OCI-LY7 (cell line): ENCODE data around the gene CRYGD. TPM values are rescaled to one million over a fixed set of nuclear protein-coding genes. Genes with fewer than 3 reads are reported as not detected.

ENCODE experiments used
- BruUV-seq: library from RNA; stranded (reverse); fragments of 400-500 nt; replicated peaks from 2 replicates; lab custom pipeline; 2021; lab: Mats Ljungman, UMichigan
- CTCF ChIA-PET: fragments of 300-600 bp; sonication (Branson Sonifier 250); formaldehyde crosslinking; loops from one replicate; lab custom pipeline; 2022; ENCODE audit warnings: antibody characterized with exemption; ENCODE audit not compliant: unreplicated experiment; lab: Charles Lee
- POLR2A ChIA-PET: fragments of 300-600 bp; sonication (Branson Sonifier 250); formaldehyde crosslinking; loops from one replicate; lab custom pipeline; 2022; ENCODE audit warnings: antibody characterized with exemption; lab: Charles Lee
- DNase-seq: peaks from one replicate; pipeline ENCODE4 v3.0.0-alpha.2; 2015; ENCODE audit warnings: low spot score
- H2AFZ ChIP-seq: fragments of 200-600 bp; sonication (generic), shearing (Covaris generic); 2 replicates; pipeline ENCODE4 v1.6.1; 2014; ENCODE audit warnings: mild to moderate bottlenecking, antibody characterized with exemption, low read length, moderate library complexity
- H3K27ac ChIP-seq: fragments of 200-600 bp; sonication (generic); 2 replicates; pipeline ENCODE4 v1.5.1; 2014; ENCODE audit warnings: mixed run types, low read depth, mild to moderate bottlenecking, moderate library complexity, low read length, inconsistent platforms; ENCODE audit not compliant: poor library complexity, severe bottlenecking
- H3K36me3 ChIP-seq: fragments of 200-600 bp; sonication (generic); 2 replicates; pipeline ENCODE4 v1.6.1; 2014; ENCODE audit warnings: mild to moderate bottlenecking, antibody characterized with exemption, low read length, moderate library complexity, mixed read lengths; ENCODE audit not compliant: insufficient read depth
- H3K4me1 ChIP-seq: fragments of 200-600 bp; sonication (generic); 2 replicates; pipeline ENCODE4 v1.5.1; 2014; ENCODE audit warnings: mild to moderate bottlenecking, low read length; ENCODE audit not compliant: insufficient read depth, poor library complexity, severe bottlenecking
- H3K4me2 ChIP-seq: fragments of 200-600 bp; sonication (generic); 2 replicates; pipeline ENCODE4 v1.6.1; 2014; ENCODE audit warnings: mild to moderate bottlenecking, low read length
- H3K4me3 ChIP-seq: fragments of 200-600 bp; sonication (generic); 2 replicates; pipeline ENCODE4 v1.5.1; 2014; ENCODE audit warnings: mild to moderate bottlenecking, low read depth, low read length; ENCODE audit not compliant: poor library complexity, severe bottlenecking
- H3K79me2 ChIP-seq: fragments of 200-600 bp; sonication (generic); 2 replicates; pipeline ENCODE4 v1.6.1; 2016; ENCODE audit warnings: low read depth, mild to moderate bottlenecking, low read length, moderate library complexity, mixed read lengths; ENCODE audit not compliant: insufficient read depth
- H3K9me2 ChIP-seq: fragments of 200-600 bp; sonication (generic); 2 replicates; pipeline ENCODE4 v1.6.1; 2016; ENCODE audit warnings: mild to moderate bottlenecking, low read length, mixed read lengths; ENCODE audit not compliant: insufficient read depth
- H3K9me3 ChIP-seq: fragments of 200-600 bp; sonication (generic); 2 replicates; pipeline ENCODE4 v1.6.1; 2014; ENCODE audit warnings: mild to moderate bottlenecking, mixed run types, low read length, mixed read lengths
- H4K20me1 ChIP-seq: fragments of 200-600 bp; sonication (generic); 2 replicates; pipeline ENCODE4 v1.6.1; 2014; ENCODE audit warnings: mild to moderate bottlenecking, antibody characterized with exemption, low read length, moderate library complexity, mixed read lengths; ENCODE audit not compliant: insufficient read depth
- CTCF ChIP-seq: fragments of 200-600 bp; sonication (generic); conservative IDR thresholded peaks from 2 replicates; pipeline ENCODE4 v1.5.1; 2014; ENCODE audit warnings: mild to moderate bottlenecking, antibody characterized with exemption, low read length, moderate library complexity, mixed read lengths
- EZH2phosphoT487 ChIP-seq: fragments of 200-600 bp; sonication (generic); IDR thresholded peaks from 2 replicates; pipeline ENCODE4 v1.6.1; 2018; ENCODE audit warnings: low read depth, borderline replicate concordance, mild to moderate bottlenecking, mixed run types, antibody characterized with exemption, low read length, moderate library complexity, mixed read lengths
- intact Hi-C: fragments of 100-400 bp; cut with micrococcal nuclease; formaldehyde crosslinking; loops from one replicate; pipeline ENCODE4 v1.10.0; 2022; ENCODE audit not compliant: unreplicated experiment
- total RNA-seq, 2 experiments: library from RNA; depleted of rRNA in 1 of 2; stranded (reverse); fragments of >200 nt in 1 of 2; shearing (Covaris generic) in 1 of 2; gene quantifications; 2 replicates each; pipeline ENCODE4 v1.2.3, GENCODE V29; 2014 to 2022

CRYGD gene
- total RNA-seq, 2 experiments from 2014 or later = not detected

- CTCF ChIA-PET = no interaction called here
- H4K20me1 ChIP-seq = no peaks in the 10 kb centered on the region
- POLR2A ChIA-PET = no interaction called here
Measured at GRCh38 chr2:208127090-208127489, 2.8 kb upstream of the CRYGD start.

GRCh38 chr2:208125251-208125650 is 927 bp upstream of the CRYGD start:
- Histone ChIP-seq H3K36me3 (no peaks in the 10 kb centered on the region), H3K27ac (no peak overlapping the region), H3K4me1 (no peaks in the 10 kb centered on the region), H3K4me2 (no peak overlapping the region), H4K20me1 (no peaks in the 10 kb centered on the region), H2AFZ (no peak overlapping the region), H3K79me2 (no peaks in the 10 kb centered on the region), H3K9me3 (no peaks in the 10 kb centered on the region), H3K9me2 (no peaks in the 10 kb centered on the region), H3K4me3 (no peak overlapping the region)
- DNase-seq = no peak
- TF ChIP-seq EZH2phosphoT487 (no peak), CTCF (no peak)
- intact Hi-C loops = no loop called here
- ChIA-PET CTCF (no interaction called here), POLR2A (interaction anchor here (0.6 to 0.7 kb wide), 2 partner anchors 19 to 23 kb away, joined by 3 to 6 read pairs; no protein-coding TSS in a partner anchor)
- no TSS peak for BruUV-seq

More at GRCh38 chr2:208127090-208127489, 2.8 kb upstream of the CRYGD start:
- Histone ChIP-seq H3K4me3 (no peak overlapping the region), H3K9me3 (no peaks in the 10 kb centered on the region), H3K36me3 (no peaks in the 10 kb centered on the region), H3K4me2 (no peak overlapping the region), H3K9me2 (no peaks in the 10 kb centered on the region), H2AFZ (no peak overlapping the region), H3K79me2 (no peaks in the 10 kb centered on the region), H3K27ac (no peak overlapping the region), H3K4me1 (no peaks in the 10 kb centered on the region)
- no TSS peak for BruUV-seq
- no peak for TF ChIP-seq EZH2phosphoT487
- no peak for TF ChIP-seq CTCF
- DNase-seq = no peak
- intact Hi-C loops = no loop called here

GRCh38 chr2:208122248-208122647 is 2.1 kb downstream of the CRYGD start:
- TF ChIP-seq CTCF (no peak), EZH2phosphoT487 (no peak)
- Histone ChIP-seq H3K27ac (no peak overlapping the region), H3K4me2 (no peak overlapping the region), H3K36me3 (no peaks in the 10 kb centered on the region), H4K20me1 (no peaks in the 10 kb centered on the region), H2AFZ (no peak overlapping the region), H3K9me3 (no peaks in the 10 kb centered on the region), H3K79me2 (no peaks in the 10 kb centered on the region), H3K4me3 (no peak overlapping the region), H3K4me1 (no peaks in the 10 kb centered on the region), H3K9me2 (no peaks in the 10 kb centered on the region)
- no peak for DNase-seq
- intact Hi-C loops = no loop called here
- POLR2A ChIA-PET = no interaction called here
- CTCF ChIA-PET = interaction anchor here (0.6 kb wide), 1 partner anchor 254 kb away, joined by 3 read pairs; no protein-coding TSS in a partner anchor
- no TSS peak for BruUV-seq
